Brain pericyte (primary cell): ENCODE data around the gene PTPRN2.
A peak's percentile ranks its signal among the peaks of the same experiment; 100 is the strongest.

Experiments
- DNase-seq: peaks from one replicate; pipeline ENCODE4 v3.0.0-alpha.2; 2012; ENCODE audit warnings: low read depth, low spot score

Gene PTPRN2

GRCh38 chr7:157587805-157588560 is 999.6 kb downstream of the PTPRN2 start:
- no peak for DNase-seq

- no peak for DNase-seq
These were observed 1000.4 kb downstream of the PTPRN2 start for GRCh38 chr7:157587051-157587804.

- no peak for DNase-seq
These were observed 1001.1 kb downstream of the PTPRN2 start for GRCh38 chr7:157586426-157586955.

- no peak for DNase-seq
These were observed 1002.3 kb downstream of the PTPRN2 start for GRCh38 chr7:157585113-157585861.

GRCh38 chr7:157584420-157584819 is 1003.2 kb downstream of the PTPRN2 start:
- no peak for DNase-seq

- DNase-seq, result no peak
These were observed 1005.9 kb downstream of the PTPRN2 start for GRCh38 chr7:157581740-157582139.

- no peak for DNase-seq
These were observed 1007.3 kb downstream of the PTPRN2 start for GRCh38 chr7:157580324-157580723.

GRCh38 chr7:157579425-157579824 is 1008.2 kb downstream of the PTPRN2 start:
- no peak for DNase-seq

- no peak for DNase-seq
These were observed 1009.8 kb downstream of the PTPRN2 start for GRCh38 chr7:157577796-157578339.

GRCh38 chr7:157577061-157577460 is 1010.6 kb downstream of the PTPRN2 start:
- no peak for DNase-seq

- no peak for DNase-seq
These were observed 1011.2 kb downstream of the PTPRN2 start for GRCh38 chr7:157576415-157576814.

- no peak for DNase-seq
These were observed 1011.8 kb downstream of the PTPRN2 start for GRCh38 chr7:157575777-157576176.

- no peak for DNase-seq
These were observed 1012.6 kb downstream of the PTPRN2 start for GRCh38 chr7:157574914-157575586.

- DNase-seq, result no peak
These were observed 1013.4 kb downstream of the PTPRN2 start for GRCh38 chr7:157574120-157574825.

GRCh38 chr7:157573244-157573643 is 1014.4 kb downstream of the PTPRN2 start:
- no peak for DNase-seq

GRCh38 chr7:157572622-157573021 is 1015.0 kb downstream of the PTPRN2 start:
- DNase-seq, result no peak

GRCh38 chr7:157570531-157571200 is 1017.0 kb downstream of the PTPRN2 start:
- DNase-seq, result no peak

GRCh38 chr7:157569967-157570366 is 1017.7 kb downstream of the PTPRN2 start:
- DNase-seq, result no peak

GRCh38 chr7:157568770-157569584 is 1018.6 kb downstream of the PTPRN2 start:
- peak; percentile 30 for DNase-seq
